ENCODE measurements around the gene MRPL12.
"Not testable (repeated sequence)": the region's sequence is repeated elsewhere in the genome, so short reads cannot be mapped to it uniquely, and the experiment has no call there.

MRPL12 gene

DNA sequence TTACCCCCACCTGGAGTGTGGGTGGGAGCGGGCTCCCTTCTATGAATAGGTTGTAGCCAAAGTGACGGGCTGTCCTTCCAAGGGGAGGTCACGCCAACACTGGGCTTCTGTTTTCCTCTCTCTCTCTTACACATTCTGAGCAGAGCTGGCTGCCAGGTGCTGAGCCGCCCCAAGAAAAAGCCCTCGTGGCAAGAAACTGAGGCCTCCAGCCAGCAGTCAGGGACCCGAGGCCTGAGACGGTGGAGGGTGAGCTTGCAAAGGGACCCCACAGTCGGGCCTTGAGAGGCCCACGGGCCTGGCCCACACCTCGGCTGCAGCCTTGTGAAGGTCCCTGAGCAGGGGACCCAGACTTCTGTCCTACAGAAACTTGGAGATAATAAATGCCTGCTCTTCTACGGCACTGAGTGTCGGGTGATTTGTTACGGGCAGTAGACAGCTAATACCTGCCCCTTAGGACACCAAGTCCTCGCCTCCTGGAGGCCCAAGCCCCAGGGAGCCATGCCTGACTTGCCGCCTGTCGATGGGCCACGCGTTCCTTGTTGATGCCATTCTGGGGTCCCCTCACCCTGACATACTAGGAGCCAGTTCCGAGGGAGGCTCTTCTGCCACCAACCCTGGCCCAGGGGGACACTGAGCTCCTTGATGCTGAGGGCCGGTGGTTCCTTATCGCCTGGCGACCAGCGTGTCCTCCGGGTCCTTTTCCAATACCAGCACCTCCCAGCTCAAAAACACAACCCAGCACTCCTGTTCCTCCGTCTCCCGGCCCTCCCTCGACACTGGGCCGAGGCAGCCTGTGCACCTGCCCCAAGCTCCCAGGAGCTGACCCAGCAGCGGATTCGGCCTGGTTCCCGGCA, 35.0 kb downstream of the MRPL12 start:
- DNase-seq: no peak

DNA sequence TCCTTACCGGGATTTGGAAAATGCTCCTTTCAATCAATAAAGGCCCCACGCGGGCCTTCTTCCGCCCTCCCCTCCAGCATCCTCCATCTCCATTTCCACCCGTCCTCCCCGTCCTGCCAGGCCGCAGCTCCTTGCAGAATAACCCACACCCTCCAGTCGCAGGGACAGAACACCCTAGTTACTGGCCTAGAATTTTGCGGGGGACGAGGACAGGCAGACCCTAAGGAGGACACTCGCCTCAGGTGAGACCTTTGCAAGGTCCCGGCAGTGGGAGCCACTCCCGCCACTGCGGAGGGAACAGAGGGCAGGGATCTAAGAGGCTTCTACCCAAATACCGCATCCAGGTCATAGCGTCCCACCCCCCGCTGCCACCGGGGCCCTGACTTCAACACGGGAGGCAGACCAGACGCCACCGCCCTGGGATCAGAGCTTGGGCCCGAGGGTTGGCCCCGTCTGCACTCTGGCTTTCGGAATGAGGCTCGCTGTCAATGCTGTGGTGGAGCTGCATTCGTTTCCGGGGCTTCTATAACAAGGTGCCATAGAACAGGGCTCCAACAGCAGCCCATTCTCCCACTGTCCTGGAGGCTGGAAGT, 35.7 kb downstream of the MRPL12 start:
- DNase-seq: no peak

DNA sequence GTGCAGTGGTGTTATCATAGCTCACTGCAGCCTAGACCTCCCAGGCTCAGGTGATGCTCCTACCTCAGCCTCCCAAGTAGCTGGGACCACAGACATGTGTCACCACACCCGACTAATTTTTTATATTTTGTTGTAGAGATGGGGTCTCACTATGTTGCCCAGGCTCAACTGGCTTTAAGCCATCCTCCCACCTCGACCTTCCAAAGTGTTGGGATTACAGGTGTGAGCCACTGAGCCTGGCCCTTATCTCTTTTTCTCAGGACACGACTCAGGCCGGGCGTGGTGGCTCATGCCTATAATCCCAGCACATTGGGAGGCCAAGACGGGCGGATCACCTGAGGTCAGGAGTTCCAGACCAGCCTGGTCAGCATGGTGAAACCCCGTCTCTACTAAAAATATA, 36.4 kb downstream of the MRPL12 start:
- not testable (repeated sequence) for DNase-seq

DNA sequence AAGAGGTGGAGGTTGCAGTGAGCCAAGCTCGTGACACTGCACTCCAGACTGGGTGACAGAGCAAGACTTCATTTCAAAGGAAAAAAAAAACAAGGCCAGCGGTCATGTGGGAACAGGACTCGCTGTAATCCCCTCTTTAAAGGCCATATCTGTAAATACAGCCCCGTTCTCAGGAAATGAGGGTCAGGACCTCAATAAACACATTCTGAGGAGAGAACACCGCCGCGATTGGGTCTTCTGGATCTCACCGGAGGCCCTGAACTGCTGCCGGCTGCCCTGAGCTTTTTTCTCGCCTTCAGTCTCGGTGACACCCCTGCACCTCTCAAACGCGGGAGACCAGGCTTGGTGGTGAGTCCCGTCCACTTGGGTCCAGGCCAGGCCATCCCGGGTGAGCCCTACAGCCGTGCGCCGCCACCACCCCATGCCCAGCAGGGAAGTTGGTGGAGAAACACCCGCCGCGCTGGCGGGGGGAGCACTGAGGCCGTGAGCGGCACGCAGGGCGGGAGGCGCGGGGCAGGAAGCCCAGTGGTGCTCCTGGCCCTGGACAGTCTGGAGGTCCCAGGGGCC, 37.3 kb downstream of the MRPL12 start:
- DNase-seq: no peak

DNA sequence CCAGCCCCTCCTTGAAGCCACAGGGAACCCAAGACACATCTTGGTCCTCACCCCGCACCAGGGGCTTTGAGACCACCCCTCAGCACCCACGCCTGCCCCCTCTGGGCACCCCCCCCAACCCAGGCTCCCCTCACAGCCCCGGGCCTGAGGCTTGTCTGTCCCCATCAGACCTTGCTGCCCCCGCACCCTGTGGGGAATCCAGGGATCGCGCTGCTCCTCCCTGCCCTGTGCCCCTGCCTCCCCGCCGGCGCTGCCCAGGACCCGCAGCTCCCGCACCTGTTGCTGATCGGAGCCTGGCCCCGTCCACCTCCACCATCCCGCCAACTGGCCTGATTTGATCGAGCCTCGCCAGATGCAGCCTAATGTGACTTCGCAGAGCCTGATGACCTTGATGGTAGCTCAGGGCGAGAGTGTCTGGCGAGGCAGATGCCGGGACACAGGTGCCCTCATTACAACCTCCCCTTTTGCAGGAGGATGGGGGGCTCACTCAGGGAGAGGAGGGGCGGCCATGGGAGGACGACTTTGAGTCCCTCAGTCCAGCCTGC, 38.0 kb downstream of the MRPL12 start:
- DNase-seq: no peak

DNA sequence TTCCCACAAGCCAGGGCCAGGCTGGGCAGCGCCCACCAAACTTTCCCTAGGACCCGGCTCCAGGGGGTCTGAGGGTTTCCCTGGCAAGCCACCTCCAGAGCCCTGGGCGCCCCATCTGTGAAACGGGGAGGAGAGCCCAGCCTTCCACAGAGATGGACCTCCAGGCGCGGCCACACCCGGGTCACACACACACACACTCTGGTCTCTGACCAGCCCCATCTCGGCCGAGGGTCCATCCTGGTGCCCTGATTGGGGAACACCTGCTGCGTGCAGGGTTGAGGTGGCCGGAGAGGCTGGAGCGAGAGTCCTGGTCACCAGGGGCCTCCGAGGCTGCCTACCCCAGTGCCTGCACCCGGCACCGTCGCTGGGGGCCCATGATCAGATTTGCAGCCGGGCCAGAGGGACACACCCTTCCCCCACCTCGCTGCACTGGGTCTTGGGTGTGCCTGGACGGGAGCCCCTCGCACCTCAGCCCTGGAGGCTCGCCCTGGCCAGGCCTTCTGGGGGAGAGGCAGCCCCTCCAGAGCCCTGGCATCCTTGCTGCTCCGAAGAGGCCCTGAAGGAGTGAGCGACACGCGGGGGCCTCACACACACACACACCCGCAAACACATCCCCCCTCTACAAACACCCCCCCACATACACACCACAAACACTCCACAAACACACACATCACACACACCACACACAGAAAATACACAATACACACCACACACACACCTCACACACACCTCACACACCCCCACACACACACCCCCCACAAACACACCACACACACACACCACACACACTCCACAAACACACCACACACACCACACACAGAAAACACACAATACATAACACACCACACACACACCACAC, 38.7 kb downstream of the MRPL12 start:
- DNase-seq: no peak

Measured in nucleus accumbens (tissue), 56 donors.